Mucosa of gallbladder (tissue), 1 donor: ENCODE data around the gene FXYD6. TPM values are rescaled to one million over a fixed set of nuclear protein-coding genes. Genes with fewer than 3 reads are reported as not detected.

ENCODE experiments used
- DNase-seq: peaks from one replicate; pipeline ENCODE4 v3.0.0-alpha.2; 2020; ENCODE audit warnings: low spot score
- total RNA-seq: library from RNA; stranded (reverse); gene quantifications from one replicate; pipeline ENCODE4 v1.2.1, GENCODE V29; 2021
- donor health status: DM: no; HTN: no; CAD: no.

Gene FXYD6
- total RNA-seq, 1 donor from 2014 or later: 185 TPM

- DNase-seq: no peak
Measured at GRCh38 chr11:117910525-117910924, 34.1 kb upstream of the FXYD6 start.

- peak; percentile 24 for DNase-seq
Measured at GRCh38 chr11:117909611-117910382, 33.3 kb upstream of the FXYD6 start.

GRCh38 chr11:117908959-117909610 lies 32.6 kb upstream of the FXYD6 start:
- DNase-seq: no peak

- DNase-seq: no peak
Measured at GRCh38 chr11:117908109-117908895, 31.8 kb upstream of the FXYD6 start.

GRCh38 chr11:117907276-117908108 lies 31.0 kb upstream of the FXYD6 start:
- DNase-seq: peak; percentile 93

GRCh38 chr11:117906710-117907109 lies 30.3 kb upstream of the FXYD6 start:
- DNase-seq: no peak

- no peak for DNase-seq
Measured at GRCh38 chr11:117906126-117906525, 29.7 kb upstream of the FXYD6 start.

GRCh38 chr11:117905524-117905923 lies 29.1 kb upstream of the FXYD6 start:
- DNase-seq: no peak

- DNase-seq: no peak
Measured at GRCh38 chr11:117903505-117904382, 27.3 kb upstream of the FXYD6 start.

GRCh38 chr11:117902001-117902845 lies 25.8 kb upstream of the FXYD6 start:
- no peak for DNase-seq

GRCh38 chr11:117901601-117902000 lies 25.1 kb upstream of the FXYD6 start:
- no peak for DNase-seq

- DNase-seq: no peak
Measured at GRCh38 chr11:117900720-117901440, 24.4 kb upstream of the FXYD6 start.

GRCh38 chr11:117900121-117900648 lies 23.7 kb upstream of the FXYD6 start:
- no peak for DNase-seq

- no peak for DNase-seq
Measured at GRCh38 chr11:117898059-117898458, 21.6 kb upstream of the FXYD6 start.

GRCh38 chr11:117892651-117893050 lies 16.2 kb upstream of the FXYD6 start:
- no peak for DNase-seq

GRCh38 chr11:117891362-117891761 lies 14.9 kb upstream of the FXYD6 start:
- no peak for DNase-seq

- no peak for DNase-seq
Measured at GRCh38 chr11:117888139-117888566, 11.7 kb upstream of the FXYD6 start.

- no peak for DNase-seq
Measured at GRCh38 chr11:117887431-117888138, 11.1 kb upstream of the FXYD6 start.
